Activated B cell treated with CpG ODN at 0.5 μM for 24 hours (primary cell): ENCODE measurements around the gene ZNF521. TPM values are rescaled to one million over a fixed set of nuclear protein-coding genes. Genes with fewer than 3 reads are reported as not detected.

ENCODE experiments used
- ATAC-seq: fragments of 200-7000 bp; cut with Tn5 transposase; one replicate; pipeline ENCODE4 v1.10.0; 2021; ENCODE audit warnings: low read depth, mild to moderate bottlenecking, moderate library complexity
- CTCF ChIA-PET: fragments of 350-600 bp; sonication (Branson Sonifier 250); formaldehyde crosslinking; loops from one replicate; lab custom pipeline; 2021; ENCODE audit warnings: antibody characterized with exemption; lab: Charles Lee
- POLR2A ChIA-PET: fragments of 350-600 bp; sonication (Branson Sonifier 250); formaldehyde crosslinking; loops from one replicate; lab custom pipeline; 2021; ENCODE audit warnings: antibody characterized with exemption; lab: Charles Lee
- DNase-seq: peaks from one replicate; pipeline ENCODE4 v3.0.0; 2022
- H3K27ac Mint-ChIP-seq: one replicate; pipeline ENCODE4 v1.8.0; 2020; ENCODE audit warnings: mixed read lengths
- H3K27me3 Mint-ChIP-seq: one replicate; pipeline ENCODE4 v1.8.0; 2021; ENCODE audit warnings: mixed read lengths
- H3K36me3 Mint-ChIP-seq: one replicate; pipeline ENCODE4 v1.8.0; 2021; ENCODE audit warnings: low read depth, mixed read lengths
- H3K4me1 Mint-ChIP-seq: one replicate; pipeline ENCODE4 v1.8.0; 2021; ENCODE audit warnings: mixed read lengths
- H3K4me3 Mint-ChIP-seq: one replicate; pipeline ENCODE4 v1.8.0; 2020; ENCODE audit warnings: mild to moderate bottlenecking, mixed read lengths
- H3K9me3 Mint-ChIP-seq: one replicate; pipeline ENCODE4 v1.8.0; 2020; ENCODE audit warnings: mixed read lengths
- intact Hi-C: fragments of 100-400 bp; cut with micrococcal nuclease; formaldehyde crosslinking; loops from one replicate; pipeline ENCODE4 v1.15.1; 2024
- total RNA-seq: library from RNA; stranded (reverse); gene quantifications from 2 replicates; pipeline ENCODE4 v1.2.3, GENCODE V29; 2022
- TF ChIP-seq, protein P1 (sequence below): fragments of 200-600 bp; IDR thresholded peaks from one replicate; pipeline ENCODE4 v1.8.0; 2022; ENCODE audit warnings: antibody characterized with exemption, mild to moderate bottlenecking

The ZNF521 gene
- total RNA-seq, 1 donor from 2014 or later, result 0.16 TPM

- TF ChIP-seq, protein P1, sequence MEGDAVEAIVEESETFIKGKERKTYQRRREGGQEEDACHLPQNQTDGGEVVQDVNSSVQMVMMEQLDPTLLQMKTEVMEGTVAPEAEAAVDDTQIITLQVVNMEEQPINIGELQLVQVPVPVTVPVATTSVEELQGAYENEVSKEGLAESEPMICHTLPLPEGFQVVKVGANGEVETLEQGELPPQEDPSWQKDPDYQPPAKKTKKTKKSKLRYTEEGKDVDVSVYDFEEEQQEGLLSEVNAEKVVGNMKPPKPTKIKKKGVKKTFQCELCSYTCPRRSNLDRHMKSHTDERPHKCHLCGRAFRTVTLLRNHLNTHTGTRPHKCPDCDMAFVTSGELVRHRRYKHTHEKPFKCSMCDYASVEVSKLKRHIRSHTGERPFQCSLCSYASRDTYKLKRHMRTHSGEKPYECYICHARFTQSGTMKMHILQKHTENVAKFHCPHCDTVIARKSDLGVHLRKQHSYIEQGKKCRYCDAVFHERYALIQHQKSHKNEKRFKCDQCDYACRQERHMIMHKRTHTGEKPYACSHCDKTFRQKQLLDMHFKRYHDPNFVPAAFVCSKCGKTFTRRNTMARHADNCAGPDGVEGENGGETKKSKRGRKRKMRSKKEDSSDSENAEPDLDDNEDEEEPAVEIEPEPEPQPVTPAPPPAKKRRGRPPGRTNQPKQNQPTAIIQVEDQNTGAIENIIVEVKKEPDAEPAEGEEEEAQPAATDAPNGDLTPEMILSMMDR, result no peak
- H3K27ac Mint-ChIP-seq, result no peak overlapping the region
- H3K4me3 Mint-ChIP-seq, result no peak overlapping the region
- ChIA-PET CTCF (no interaction called here), POLR2A (no interaction called here)
- H3K27me3 Mint-ChIP-seq, result no peaks in the 10 kb centered on the region
- no peaks in the 10 kb centered on the region for H3K4me1 Mint-ChIP-seq
- intact Hi-C loops, result no loop called here
- H3K9me3 Mint-ChIP-seq, result no peaks in the 10 kb centered on the region
- DNase-seq, result no peak
- ATAC-seq, result no peak
- H3K36me3 Mint-ChIP-seq, result no peaks in the 10 kb centered on the region
These were observed 45.3 kb downstream of the ZNF521 start for GRCh38 chr18:25306671-25307070.

DNA sequence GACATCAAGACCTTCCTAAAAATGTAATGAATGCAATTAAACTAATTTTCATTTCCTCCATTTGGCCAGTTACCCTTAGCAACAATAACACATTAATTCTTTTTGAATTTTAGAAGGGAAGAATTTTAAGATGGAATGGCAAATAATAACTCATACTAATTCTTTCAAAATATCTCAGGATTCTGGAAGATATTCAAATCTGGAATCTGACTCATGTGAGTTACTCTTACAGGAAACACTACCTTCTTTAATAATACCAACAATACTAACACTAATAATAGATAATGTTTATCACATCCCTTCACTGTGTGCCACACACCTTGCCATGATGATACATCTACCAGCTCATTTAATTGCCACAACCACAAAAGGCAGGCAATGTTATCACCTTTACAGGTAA lies 46.4 kb downstream of the ZNF521 start:
- DNase-seq (no peak), ATAC-seq (no peak)
- POLR2A ChIA-PET, result no interaction called here
- no peaks in the 10 kb centered on the region for H3K36me3 Mint-ChIP-seq
- H3K27ac Mint-ChIP-seq, result no peak overlapping the region
- H3K4me1 Mint-ChIP-seq, result no peaks in the 10 kb centered on the region
- no peak overlapping the region for H3K4me3 Mint-ChIP-seq
- TF ChIP-seq, protein P1, result no peak
- no peaks in the 10 kb centered on the region for H3K9me3 Mint-ChIP-seq
- H3K27me3 Mint-ChIP-seq, result no peaks in the 10 kb centered on the region
- CTCF ChIA-PET, result no interaction called here
- intact Hi-C loops, result no loop called here

DNA sequence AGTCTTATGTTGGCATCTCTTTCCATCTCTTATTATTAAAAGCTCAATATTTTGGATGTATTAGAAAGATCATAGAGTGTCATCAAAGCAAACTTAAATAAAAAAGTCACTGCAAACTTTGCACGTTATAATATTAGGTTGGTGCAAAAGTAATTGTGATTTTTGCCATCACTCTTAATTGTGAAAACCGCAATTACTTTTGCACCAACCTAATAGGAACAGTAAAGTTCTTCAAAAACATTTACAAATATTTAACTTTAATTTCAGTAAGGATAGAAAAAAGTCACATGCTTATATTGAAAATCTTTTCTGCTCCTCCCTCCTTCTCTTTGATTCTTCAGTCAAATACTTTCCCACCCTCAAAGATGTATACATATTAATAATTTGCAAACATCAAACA lies 51.5 kb downstream of the ZNF521 start:
- CTCF ChIA-PET, result no interaction called here
- TF ChIP-seq, protein P1, result no peak
- DNase-seq (no peak), ATAC-seq (no peak)
- intact Hi-C loops, result no loop called here
- H3K4me1 Mint-ChIP-seq, result no peaks in the 10 kb centered on the region
- H3K4me3 Mint-ChIP-seq, result no peak overlapping the region
- H3K9me3 Mint-ChIP-seq, result no peaks in the 10 kb centered on the region
- H3K27me3 Mint-ChIP-seq, result no peaks in the 10 kb centered on the region
- H3K36me3 Mint-ChIP-seq, result no peaks in the 10 kb centered on the region
- no peak overlapping the region for H3K27ac Mint-ChIP-seq
- POLR2A ChIA-PET, result no interaction called here

DNA sequence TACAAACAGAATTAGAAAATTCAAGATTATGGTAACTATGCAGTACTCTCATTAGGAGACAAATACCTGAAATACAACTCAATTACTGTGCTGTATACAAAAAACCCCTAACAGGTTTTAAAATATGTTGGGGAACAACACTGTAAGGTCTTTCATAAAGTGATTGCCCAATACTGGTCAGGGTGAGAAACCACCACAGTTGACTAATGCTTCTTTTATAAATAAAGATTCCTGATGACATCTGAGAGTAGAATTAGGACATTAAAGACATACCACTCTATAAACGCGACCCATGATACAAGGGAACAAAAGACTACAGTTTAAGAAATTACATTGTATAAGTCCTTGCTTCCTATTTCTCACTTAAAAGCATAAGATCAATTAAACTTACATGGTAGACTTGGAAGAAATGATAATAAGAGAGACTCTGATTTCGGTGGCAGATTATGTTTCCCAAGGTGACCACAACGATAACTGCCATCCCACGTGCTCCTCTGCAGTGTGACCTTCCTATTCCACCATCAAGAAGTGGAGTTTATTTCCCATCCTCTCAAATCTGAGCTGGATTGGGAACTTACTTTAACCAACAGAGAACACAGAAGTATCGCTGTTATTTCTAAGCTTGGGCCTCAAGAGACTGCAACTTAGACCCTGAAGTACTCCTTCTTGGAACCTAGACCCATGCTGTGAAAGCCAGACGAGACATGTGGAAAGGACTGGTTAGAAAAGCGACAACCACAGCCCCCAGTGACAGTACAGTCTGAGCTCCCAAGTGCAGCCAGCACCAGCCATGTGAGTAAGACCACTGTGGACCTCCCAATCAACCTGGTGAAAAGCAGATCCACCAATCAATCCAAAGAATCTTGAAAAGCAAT lies 52.3 kb downstream of the ZNF521 start:
- ATAC-seq (no peak), DNase-seq (no peak)
- CTCF ChIA-PET, result no interaction called here
- Mint-ChIP-seq H3K9me3 (no peaks in the 10 kb centered on the region), H3K4me1 (no peaks in the 10 kb centered on the region), H3K36me3 (no peaks in the 10 kb centered on the region), H3K27me3 (no peaks in the 10 kb centered on the region), H3K4me3 (no peak overlapping the region), H3K27ac (no peak overlapping the region)
- POLR2A ChIA-PET, result no interaction called here
- TF ChIP-seq, protein P1, result no peak
- intact Hi-C loops, result no loop called here

- no peaks in the 10 kb centered on the region for H3K36me3 Mint-ChIP-seq
- intact Hi-C loops, result no loop called here
- no peaks in the 10 kb centered on the region for H3K4me1 Mint-ChIP-seq
- ATAC-seq (no peak), DNase-seq (no peak)
- H3K27ac Mint-ChIP-seq, result no peak overlapping the region
- POLR2A ChIA-PET, result no interaction called here
- H3K9me3 Mint-ChIP-seq, result no peaks in the 10 kb centered on the region
- H3K27me3 Mint-ChIP-seq, result no peaks in the 10 kb centered on the region
- CTCF ChIA-PET, result no interaction called here
- TF ChIP-seq, protein P1, result no peak
- H3K4me3 Mint-ChIP-seq, result no peak overlapping the region
These were observed 53.1 kb downstream of the ZNF521 start for GRCh38 chr18:25298853-25299274.
